Activated T-cell treated with anti-CD3 and anti-CD28 coated beads for 24 hours (primary cell): ENCODE results near the gene FAM209A.
"Not testable (repeated sequence)": the region's sequence is repeated elsewhere in the genome, so short reads cannot be mapped to it uniquely, and the experiment has no call there.

Source experiments
- DNase-seq: peaks from one replicate; pipeline ENCODE4 v3.0.0-alpha.2; 2020; ENCODE audit warnings: low read depth

Gene FAM209A

GRCh38 chr20:56540415-56540814, 15.9 kb downstream of the FAM209A start:
- no peak for DNase-seq

GRCh38 chr20:56542489-56543030, 18.0 kb downstream of the FAM209A start:
- no peak for DNase-seq

DNA sequence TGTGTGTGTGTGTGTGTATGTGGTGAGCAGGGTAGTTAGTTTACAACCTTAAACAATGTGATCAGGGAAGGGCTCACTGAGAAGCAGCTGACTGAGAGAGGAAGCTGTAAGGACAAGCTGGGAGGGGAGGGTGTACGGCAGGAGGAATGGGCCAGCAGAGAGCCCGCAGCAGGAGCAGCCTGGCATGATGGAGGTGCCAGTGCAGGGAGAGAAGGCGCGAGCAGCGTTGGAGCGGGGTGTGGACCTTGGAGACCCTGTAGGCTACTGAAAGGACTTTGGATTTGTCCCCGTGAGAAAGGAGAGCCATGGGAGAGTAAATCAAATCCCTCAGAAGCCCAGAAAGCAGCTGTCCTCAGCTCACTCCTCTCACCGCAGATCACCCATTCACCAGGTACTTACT, 27.0 kb downstream of the FAM209A start:
- DNase-seq, result no peak

- DNase-seq, result no peak
These were observed 28.5 kb downstream of the FAM209A start for GRCh38 chr20:56552911-56553629.

DNA sequence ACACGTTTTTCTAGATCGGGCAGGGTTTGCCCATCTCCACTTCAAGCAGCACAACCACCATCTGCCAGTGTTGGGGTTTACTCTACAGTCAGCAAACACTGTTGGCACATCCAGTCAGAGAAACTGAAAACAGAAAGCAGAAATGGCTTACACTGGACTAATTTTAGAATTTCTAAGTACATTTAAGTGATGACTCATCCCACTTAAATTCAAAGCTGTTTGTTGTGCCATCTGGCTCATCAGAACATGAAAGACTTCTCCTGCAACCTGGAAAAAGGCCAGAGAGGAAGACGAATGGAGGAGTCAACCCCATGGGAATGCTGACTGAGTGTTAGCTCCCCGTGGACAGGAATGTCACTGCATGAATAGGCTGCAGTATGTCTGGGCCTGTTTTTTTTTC, 30.3 kb downstream of the FAM209A start:
- no peak for DNase-seq

DNA sequence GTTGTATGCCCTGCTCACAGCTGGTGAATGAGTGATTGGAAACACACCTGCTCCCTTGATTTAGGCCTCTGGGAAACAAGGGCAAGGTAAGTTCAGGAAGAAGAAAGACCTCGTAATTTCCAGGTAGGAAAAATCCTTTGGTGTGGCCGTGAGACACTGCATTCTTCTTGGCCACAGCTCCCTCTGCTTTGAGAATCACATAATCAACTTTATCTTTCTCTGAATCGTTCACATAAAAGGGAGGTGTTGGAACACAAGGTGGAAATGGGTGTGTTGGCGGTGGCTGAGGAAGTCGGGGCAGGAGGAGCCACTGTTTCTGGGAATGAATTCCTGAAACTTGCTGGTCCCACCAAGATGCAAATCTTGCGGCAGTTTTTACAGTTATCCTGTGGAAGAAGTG, 34.4 kb downstream of the FAM209A start:
- DNase-seq, result no peak

- not testable (repeated sequence) for DNase-seq
These were observed 40.0 kb downstream of the FAM209A start for GRCh38 chr20:56564526-56564925.

- DNase-seq, result no peak
These were observed 41.0 kb downstream of the FAM209A start for GRCh38 chr20:56565511-56565910.

GRCh38 chr20:56566621-56567020, 42.1 kb downstream of the FAM209A start:
- no peak for DNase-seq

- DNase-seq, result no peak
These were observed 46.3 kb downstream of the FAM209A start for GRCh38 chr20:56570832-56571231.

DNA sequence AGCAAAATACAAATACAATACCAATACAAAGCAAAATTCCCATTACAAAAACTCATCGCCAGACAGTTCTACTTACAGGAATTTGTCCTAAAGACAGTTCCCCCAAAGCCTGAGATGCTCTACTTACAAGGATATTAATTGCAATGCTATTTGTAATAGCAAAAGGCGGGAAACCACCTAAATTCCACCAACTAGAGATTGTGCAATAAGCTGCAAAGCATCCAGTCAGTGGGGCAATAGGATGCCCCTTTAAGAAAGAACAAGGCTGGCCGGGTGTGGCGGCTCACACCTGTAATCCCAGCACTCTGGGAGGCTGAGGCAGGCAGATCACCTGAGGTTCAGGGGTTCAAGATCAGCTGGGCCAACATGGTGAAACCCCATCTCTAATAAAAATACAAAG, 47.6 kb downstream of the FAM209A start:
- no peak for DNase-seq

- no peak for DNase-seq
These were observed 49.4 kb downstream of the FAM209A start for GRCh38 chr20:56573986-56574385.

DNA sequence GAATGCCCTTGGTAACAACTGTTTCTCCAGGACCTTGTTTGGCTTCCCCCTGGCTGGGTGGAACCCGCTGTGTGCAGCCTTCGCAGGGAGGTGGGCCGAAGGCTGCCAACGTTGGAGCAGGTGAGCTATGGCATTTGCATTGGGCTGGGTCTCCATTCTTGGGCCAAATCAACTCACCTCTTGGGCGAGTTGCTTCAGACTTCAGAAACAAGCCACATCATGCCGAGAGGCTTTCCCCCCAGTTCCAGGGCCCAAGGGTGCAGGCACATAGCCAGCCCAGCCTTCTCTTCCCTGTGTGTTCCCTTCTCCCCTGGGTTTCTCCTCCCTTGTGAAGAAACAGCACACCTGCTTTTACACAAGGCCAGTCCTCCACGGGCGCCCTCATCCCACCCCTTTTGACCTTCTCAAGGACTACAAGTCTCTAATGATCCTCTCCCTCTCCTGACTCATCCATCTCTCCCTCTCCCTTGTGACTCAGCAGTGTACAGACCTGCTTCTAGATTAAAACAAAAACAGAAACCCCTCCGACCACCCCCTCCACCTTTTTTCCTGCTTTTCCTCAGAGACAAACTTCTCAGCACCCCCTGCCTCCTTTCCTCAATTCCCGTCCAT, 50.1 kb downstream of the FAM209A start:
- no peak for DNase-seq

DNA sequence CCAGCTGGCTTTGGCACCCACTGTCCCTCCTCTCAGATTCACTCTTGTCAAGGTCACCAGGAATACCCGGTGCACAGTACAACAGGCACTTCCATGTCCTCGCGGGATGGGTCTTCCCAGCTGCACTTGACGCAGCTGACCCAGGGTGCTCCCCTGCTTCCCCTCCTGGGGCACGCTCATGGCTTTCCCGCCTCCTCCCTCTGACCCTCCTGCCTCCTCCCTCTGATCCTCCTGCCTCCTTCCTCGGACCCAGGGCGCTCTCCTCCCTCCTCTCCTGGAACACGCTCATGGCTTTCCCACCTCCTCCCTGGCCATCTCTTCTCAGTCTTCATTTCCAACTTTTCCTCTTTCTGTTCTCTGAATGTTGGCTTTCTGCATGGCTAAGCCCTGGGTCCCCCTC, 50.6 kb downstream of the FAM209A start:
- no peak for DNase-seq
